ENCODE data around the gene ERCC2.
"Not testable (repeated sequence)": the region's sequence is repeated elsewhere in the genome, so short reads cannot be mapped to it uniquely, and the experiment has no call there.

The ERCC2 gene

DNA sequence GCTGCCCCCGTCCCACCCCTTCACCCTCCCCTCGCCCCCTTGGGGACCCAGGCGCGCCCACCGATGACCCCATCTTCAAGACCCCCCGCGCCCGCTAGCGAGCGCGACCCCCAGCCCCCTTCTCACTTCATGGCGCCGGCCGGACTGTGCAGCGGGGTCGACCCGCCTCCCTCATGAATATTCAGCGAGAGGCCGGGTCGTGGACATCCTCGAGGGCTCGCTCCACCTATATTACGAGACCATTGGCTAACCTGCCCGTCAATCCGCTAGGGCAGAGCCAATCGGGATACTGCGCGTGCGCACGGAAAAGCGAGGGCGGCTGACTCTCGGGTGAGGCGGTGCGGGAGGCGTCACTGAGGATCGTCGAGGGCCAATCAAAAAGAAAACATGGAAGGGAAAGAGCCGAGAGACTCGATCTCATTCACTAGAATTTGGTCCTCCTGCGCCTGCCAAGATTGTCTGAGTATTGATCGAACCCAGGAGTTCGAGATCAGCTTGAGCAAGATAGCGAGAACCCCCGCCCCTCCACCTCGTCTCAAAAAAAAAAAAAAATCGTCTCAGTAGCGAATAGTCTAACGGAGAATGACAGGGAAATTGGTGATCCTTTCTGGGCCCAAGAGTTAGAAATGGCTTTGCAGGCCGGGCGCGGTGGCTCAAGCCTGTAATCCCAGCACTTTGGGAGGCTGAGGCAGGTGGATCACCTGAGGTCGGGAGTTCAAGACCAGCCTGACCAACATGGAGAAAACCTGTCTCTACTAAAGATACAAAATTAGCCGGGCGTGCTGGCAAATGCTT lies at the start of gene ERCC2:
Gene ERCC2, minus strand, starts transcription at position 164 of the 795 bp plus-strand sequence. Its CDS starts 33 bp downstream, at position 131.
- peak; percentile 97 for DNase-seq

DNA sequence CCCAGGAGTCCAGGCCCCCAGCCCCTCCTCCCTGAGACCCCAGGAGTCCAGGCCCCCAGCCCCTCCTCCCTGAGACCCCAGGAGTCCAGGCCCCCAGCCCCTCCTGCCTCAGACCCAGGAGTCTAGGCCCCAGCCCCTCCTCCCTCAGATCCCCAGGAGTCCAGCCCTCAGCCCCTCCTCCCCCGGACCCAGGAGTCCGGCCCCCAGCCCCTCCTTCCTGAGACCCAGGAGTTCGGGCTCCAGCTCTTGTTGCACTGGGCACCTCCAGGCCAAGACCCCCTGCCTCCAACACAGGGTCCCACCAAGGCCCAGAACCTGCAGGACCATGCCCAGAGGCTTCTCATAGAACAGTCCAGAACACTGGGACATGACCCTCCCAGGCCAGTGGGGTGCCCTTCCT lies 49.5 kb upstream of the ERCC2 start:
- DNase-seq, result no peak

DNA sequence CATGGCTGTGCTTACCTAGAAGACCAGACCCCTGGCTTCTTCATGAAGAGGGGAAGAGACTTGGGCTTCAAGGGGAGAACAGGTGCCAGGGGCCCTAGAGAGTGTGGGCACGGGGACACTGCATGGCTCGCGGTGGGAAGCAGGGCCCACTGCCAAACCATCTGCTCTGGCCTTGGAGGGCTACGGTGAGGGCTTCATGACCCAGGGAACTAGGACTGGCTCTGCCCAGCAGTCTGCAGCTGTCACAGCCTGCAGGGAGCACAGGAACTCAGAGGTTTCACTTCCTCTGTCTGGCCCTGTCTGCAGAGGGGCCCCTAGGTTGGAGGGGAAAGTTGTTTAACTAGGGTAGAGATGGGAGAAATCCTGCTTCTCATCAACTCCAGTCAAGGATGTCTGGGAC lies 49.0 kb upstream of the ERCC2 start:
- no peak for DNase-seq

DNA sequence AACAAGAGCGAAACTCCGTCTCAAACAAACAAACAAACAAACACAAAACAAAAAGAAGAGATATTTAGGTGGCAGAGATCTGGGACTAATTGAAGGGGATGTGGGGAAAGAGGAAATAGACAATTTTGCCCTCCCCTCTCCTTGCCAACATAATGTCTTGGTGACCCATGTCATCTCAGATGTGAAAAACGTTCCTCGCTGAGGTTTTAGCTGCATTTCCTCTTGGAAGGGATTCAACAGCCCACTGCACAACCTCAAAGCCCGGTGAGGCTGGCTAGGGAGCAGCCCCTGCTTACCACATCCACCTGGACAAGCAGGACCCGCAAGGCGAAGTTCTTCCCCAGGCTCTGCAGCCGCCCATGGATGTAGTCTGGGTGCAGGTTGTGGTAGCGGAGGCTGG lies 48.4 kb upstream of the ERCC2 start:
- no peak for DNase-seq

DNA sequence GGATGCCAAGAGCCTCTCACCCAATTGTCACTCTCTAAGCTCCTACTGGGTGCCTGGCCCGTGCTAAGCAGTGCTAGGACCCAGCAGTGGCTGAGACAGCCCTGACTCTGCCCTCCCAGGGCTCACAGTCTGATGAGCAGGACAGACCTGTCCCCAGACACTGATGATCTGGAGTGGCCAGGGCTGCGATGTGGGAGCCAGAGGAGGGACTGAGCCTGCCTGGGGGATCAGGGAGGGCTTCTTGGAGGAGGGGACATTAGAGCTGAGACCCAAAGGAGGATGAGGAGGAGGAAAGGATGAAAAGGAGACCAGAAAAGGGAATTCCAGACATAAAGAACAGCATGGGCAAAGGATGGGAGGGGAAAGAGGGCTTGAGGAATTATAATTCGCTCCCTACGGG lies 46.8 kb upstream of the ERCC2 start:
- DNase-seq, result no peak

DNA sequence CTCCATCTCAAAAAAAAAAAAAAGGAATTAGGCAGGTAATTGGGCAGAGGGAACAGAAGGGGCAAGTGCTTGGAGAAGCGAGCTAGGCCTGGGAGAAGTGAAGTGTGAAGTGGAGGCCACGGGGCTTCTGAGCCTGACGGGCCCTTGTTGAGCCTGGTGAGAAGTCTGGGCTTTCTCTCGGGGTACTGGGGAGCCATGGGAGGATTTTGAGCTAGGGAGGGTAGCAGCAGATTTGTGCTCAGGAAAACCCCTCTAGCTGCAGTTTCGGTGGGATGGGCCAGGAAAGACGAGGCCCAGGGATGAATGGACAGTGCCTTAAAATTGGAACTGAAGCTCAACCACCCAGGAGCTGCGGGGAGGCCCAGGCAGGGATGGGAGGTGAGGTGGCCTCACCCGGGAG lies 44.1 kb upstream of the ERCC2 start:
- no peak for DNase-seq

DNA sequence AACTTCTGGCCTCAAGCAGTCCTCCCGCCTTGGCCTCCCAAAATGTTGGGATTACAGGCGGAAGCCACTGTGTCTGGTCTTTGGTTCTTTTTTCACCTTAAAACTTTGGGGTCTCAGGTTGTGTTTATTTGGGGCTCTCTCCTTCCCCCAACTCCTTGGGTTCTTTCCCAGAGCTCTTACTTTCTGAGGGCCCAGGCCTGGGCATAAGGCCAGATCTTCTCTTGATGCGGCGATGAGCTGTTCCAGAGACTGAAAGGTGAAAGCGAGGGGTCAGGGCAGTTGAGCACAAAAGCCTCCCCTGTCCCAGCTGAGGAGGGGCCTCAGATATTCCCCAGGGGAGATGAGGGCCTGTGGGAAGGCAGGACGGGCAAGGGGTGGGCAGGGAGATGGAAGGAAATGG lies 43.1 kb upstream of the ERCC2 start:
- no peak for DNase-seq

DNA sequence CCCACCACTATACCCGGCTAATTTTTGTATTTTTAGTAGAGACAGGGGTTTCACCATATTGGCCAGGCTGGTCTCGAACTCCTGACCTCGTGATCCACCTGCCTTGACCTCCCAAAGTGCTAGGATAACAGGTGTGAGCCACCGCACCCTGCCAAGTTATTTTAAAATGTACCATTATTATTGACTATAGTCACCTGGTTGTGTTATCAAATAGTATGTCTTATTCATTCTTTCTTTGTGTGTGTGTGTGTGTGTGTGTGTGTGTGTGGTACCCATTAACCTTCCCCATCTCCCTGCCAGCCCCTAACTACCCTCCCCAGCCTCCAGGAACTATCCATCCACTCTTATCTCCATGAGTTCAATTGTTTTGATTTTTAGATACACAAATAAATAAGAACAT lies 40.0 kb upstream of the ERCC2 start:
- not testable (repeated sequence) for DNase-seq

DNA sequence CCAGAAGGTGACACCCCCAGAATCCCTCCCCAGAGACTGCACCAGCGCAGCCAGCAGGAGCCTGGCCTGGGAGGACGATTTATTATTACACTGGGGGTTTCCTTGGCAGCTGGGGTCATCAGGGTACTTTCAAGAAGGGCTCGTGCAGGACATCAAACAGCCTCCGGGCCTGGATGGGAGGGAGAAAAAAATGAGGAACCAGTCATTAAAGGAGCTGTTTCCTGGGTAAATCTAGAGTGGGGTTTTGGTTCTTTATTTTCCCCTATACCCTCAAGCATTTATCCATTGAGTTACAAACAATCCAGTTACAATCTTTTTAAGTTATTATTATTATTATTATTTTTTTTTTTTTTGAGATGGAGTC lies 39.2 kb upstream of the ERCC2 start:
- DNase-seq, result no peak

DNA sequence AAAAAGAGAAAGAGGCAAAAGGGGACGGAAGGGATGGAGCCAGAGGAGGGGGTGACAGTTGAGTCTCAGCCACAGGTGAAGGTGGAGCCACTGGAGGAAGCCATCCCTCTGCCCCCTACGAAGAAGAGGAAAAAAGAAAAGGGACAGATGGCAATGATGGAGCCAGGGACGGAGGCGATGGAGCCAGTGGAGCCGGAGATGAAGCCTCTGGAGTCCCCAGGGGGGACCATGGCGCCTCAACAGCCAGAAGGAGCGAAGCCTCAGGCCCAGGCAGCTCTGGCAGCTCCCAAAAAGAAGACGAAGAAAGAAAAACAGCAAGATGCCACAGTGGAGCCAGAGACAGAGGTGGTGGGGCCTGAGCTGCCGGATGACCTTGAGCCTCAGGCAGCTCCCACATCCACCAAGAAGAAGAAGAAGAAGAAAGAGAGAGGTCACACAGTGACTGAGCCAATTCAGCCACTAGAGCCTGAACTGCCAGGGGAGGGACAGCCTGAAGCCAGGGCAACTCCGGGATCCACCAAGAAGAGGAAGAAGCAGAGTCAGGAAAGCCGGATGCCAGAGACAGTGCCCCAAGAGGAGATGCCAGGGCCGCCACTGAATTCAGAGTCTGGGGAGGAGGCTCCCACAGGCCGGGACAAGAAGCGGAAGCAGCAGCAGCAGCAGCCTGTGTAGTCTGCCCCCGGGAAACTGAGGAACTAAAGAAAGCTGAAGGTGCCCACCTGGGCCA lies 38.6 kb upstream of the ERCC2 start:
- no peak for DNase-seq

DNA sequence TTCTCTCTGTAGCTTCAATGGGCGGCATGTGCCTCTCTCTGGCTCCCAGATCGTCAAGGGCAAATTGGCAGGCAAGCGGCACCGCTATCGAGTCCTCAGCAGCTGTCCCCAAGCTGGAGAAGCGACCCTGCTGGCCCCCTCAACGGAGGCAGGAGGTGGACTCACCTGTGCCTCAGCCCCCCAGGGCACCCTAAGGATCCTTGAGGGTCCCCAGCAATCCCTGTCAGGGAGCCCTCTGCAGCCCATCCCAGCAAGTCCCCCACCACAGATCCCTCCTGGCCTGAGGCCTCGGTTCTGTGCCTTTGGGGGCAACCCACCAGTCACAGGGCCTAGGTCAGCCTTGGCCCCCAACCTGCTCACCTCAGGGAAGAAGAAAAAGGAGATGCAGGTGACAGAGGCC lies 37.7 kb upstream of the ERCC2 start:
- DNase-seq, result no peak

DNA sequence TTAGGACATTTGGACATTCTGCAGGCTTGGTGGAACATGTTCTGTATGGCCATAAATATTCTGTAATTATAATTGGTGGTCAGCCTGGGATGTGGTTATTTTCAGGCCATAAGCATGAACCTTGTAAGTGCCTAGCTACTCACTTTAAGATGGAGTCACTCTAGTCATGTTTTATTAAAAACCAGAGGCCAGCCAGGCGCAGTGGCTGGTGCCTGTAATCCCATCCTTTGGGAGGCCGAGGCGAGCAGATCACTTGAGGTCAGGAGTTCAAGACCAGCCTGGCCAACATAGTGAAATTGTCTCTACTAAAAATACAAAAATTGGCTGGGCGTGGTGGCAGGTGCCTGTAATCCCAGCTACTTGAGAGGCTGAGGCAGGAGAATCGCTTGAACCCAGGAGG lies 37.2 kb upstream of the ERCC2 start:
- DNase-seq, result not testable (repeated sequence)

DNA sequence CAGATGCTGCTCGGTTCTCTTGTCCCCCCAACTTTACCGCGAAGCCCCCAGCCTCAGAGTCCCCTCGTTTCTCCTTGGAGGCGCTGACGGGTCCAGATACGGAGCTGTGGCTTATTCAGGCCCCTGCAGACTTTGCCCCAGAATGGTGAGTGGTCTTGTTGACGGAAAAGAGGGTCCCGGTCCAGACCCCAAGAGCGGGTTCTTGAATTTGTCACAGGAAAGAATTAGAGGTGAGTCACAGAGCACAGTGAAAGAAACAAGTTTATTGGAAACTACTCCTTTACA lies 36.7 kb upstream of the ERCC2 start:
- DNase-seq, result no peak

DNA sequence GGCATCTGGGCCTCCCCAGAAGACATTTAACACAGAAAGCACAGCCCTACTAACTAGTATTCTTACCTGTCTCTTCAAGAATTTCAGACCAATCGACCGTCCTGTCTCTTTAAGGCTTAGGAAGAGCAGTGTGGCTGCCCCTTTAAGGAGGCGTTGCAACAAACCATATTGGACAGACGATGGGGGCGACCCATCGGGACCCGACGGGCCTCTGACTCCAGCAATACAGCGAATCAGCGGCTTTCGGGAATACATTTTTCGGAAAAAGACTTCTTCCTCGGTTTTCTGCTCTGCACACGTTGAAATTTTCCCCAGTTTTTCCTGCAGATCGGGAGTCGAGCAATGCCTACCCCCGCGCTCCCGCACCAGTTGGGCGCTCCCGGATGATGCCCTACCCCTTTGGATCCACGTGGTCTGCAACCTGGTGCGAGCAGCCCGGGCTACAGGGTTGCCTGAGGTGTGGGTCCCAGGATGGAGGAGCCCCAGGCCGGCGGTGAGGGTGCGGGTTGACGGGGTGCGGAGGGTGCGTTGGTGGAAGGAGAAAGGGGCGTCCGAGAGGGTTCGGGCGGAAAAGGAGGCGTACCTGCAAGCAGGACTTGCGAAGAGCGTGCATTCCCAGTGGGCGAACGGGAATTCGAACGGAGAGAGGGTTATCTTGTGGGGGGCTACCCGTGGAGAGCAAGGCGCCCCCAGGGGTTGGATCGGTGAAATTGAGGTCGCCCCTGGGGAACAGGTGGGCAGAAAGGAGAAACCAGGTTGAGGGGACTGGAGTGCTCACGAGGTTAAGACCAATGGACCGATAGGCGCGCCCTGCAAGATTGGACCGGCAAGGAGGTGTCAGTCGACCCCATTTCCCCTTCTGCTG lies 36.1 kb upstream of the ERCC2 start, which contains the start of gene POLR1G:
Gene POLR1G, plus strand, starts transcription at position 419 of the 865 bp plus-strand sequence. Its CDS starts 53 bp downstream, at position 472.
- peak; percentile 82 for DNase-seq

DNA sequence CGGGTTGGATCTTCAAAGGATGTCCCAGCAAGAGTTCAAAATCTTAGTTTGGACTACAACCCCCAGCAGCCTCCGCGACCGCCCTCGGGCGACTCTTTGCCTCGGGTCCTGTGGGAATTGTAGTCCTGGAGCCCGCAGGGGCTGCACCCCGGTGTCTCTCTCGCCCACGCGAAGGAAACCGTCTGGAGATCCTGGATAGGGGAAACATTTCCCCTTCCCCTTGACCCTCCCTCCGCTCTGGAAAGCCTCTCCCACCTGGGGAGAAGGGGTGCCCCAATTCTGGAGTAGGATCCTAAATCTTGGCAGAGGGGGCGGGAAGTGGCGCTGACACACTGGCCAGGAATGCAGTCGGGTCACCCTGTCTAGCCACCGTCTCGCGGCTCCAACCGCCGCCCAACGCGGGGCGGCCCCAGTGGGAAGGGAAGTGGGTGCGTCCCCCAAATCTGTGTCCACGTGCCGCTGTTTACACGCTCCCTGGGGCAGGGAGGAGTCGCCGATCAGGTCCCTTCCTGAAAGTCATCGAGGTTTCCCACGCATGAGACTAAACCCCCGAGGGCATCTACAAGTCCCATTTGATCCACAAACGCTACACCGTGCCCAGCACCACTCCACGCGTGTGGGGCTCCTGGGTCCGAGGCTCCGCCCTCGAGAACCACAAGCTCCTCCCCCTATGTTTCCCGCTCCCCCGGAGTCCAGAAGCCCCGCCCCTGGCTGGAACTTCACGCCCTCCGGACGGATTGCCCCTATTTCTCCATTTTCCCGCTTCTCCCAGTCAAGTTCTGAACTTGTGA lies 35.3 kb upstream of the ERCC2 start:
- peak; percentile 82 for DNase-seq

DNA sequence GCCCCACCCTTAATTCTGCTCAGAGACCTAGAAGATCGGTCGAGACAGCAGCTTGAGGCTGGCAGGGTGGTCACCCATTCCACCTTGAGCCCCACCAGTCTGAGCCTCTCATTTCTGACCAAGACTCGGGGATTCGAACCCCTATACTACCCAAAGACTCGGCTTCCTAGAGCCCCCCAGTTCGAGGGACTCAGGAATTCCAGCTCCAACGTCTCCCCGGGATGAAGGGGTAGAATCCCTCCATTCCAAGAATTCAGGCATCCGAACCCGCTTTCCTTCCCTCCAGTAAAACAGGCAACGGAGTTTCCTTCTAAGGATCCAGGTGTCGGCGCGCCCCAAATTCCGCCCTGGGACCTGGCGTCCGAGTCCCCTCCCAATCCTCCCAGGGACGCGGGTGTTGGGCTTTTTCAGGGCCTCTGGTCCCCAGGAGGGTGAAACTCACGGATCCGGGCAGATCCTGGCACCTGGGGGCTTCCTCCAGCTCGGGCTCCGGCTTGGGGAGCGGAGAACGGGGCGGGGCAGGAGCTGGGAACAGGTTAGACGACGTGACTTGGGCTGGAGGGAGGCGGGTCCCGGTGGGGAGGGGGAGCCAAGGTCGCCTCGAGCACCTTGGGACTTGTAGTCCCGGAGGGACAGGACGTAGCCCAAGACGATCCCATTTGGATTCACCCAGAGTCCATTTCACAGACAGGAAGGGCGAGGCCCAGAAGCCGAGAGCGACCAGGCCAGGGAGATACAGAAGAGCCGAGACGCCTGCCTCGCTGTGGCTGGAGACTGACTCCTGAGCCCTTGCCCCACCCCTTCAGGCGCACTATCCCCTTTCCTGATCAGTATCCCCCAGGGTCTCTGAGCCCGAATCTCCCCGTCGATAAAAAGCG lies 34.4 kb upstream of the ERCC2 start, which contains the start of gene PPP1R13L:
Gene PPP1R13L, minus strand, starts transcription at position 513 of the 878 bp plus-strand sequence. CDS start 6,751 bp downstream, outside the sequence.
- DNase-seq, result peak; percentile 27

DNA sequence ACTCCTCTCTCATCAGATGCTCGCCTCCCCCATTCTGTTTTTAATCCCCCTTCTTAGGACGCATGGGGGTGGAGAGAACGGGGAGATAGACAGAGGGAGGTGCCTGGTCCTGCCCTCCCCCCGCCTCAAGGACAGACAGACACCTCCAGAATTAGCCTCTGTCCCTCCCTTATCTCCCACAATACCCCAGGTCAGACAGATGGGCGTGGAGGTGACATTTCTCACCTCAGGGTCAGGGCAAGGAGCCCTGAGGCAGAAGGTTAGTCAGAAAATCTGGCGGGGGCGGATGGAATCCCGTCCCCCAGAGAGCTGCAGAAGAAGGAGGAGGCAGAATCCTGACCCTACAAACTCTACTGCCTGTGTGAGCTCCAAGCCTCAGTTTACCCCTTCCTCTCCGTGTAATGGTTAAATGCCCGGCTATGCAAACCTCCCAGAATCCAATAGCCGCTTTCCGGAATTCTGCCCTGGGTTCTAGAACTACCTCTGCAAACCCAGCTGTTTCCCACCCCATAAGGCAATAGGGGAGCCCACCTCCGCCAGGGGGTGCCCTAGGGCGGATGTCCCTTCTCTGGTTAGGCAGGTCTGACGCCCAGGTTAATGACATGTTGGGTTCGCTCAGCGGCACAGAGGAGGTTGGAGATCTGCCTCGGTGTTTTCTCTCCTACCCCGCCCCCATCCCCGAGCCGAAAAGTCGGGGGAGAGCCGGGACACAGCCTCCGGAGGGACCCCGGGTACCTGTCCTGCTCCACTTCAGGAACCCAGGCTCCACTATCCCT lies 33.6 kb upstream of the ERCC2 start:
- DNase-seq, result peak; percentile 49

DNA sequence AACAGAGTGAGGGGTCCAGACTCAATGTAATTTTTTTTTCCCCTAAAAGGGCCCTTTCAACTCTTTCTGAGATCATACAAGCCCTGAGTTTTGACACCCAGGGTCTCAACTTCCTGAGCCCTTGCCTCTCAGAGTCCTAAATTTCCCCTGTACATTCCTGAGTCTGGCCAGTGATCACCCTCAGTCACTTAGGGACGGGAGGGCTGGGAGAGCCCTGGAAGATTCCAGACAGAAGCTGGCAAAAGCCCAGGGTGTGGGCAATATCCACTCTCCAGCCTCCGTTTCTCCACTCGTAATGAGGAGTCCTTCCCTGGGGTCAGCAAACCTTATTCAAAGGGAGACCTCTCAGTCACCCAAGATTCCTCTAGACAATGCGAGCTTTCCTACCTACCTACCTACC lies 32.9 kb upstream of the ERCC2 start:
- no peak for DNase-seq

DNA sequence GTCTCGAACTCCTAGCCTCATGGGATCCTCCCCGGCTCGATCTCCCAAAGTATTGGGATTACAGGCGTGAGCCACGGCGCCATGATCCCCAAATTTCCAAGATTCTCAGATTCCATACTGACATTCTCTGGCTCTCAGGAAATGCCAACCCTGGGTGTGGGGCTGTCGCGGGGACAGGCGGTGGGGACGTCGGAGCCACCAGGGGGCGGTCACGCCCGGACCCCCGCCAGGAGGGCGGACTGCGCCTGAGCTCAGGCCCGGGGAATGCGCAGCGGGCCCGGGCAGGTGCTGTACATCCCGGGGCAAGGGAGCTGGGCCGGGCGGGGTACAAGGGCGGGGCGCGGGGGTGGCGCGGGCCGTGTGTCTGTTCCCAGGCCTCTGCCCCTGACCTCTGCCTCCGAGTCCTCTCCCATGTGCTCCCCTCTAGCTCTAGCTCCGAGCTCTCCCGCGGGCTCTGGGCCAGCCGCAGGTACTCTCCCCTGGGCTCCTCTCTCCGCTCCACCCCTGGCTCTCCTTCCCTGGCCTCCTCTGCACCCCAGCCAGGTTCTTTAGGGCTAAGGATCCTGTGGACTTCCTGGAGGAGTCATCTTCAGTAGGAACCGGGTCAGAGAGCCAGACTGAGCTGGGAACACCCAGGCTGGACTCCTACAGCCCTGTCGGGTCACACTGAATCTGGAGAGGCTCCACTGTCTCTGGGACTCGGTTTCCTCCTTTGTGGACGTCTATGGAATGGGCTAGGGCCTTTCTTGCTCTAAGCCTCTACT lies 32.1 kb upstream of the ERCC2 start:
- no peak for DNase-seq

DNA sequence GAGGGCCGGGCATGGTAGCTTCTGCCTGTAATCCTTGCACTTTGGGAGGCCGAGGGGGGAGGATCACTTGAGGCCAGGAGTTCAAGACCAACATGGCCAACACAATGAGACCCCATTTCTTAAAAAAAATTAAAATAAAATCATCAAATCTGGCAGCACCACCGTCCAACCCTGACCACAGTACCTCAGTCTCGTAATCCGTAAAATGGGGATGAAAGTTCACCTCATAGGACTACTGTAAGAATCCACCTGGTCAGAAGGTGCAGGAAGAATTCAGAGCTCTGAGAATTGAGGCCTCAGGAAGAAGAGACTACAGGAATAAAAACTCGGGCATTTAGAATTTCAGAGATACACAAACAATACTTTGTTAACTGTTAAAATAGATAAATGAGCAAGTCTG lies 31.4 kb upstream of the ERCC2 start:
- no peak for DNase-seq

All from NCI-H1694 (cell line).